Activated CD8-positive, alpha-beta T cell treated with anti-CD3 and anti-CD28 coated beads, Interleukin-2, amount 10 ng/mL, durations not matched to agents 7 days and 5 days (primary cell): ENCODE data around the gene MAPK8IP2. TPM values are rescaled to one million over a fixed set of nuclear protein-coding genes. Genes with fewer than 3 reads are reported as not detected.
A peak's percentile ranks its signal among the peaks of the same experiment; 100 is the strongest.
"Not testable (repeated sequence)": the region's sequence is repeated elsewhere in the genome, so short reads cannot be mapped to it uniquely, and the experiment has no call there.

Source experiments
- ATAC-seq: fragments of 150-1000 bp; cut with Tn5 transposase; one replicate; pipeline ENCODE4 v1.10.0; 2021; ENCODE audit warnings: moderate library complexity
- CTCF ChIA-PET: fragments of 350-600 bp; sonication (Branson Sonifier 250); formaldehyde crosslinking; loops from one replicate; lab custom pipeline; 2021; ENCODE audit warnings: antibody characterized with exemption; lab: Charles Lee
- POLR2A ChIA-PET: fragments of 350-600 bp; sonication (Branson Sonifier 250); formaldehyde crosslinking; loops from one replicate; lab custom pipeline; 2021; ENCODE audit warnings: antibody characterized with exemption; lab: Charles Lee
- DNase-seq: peaks from one replicate; pipeline ENCODE4 v3.0.0-alpha.2; 2020
- H3K27ac Mint-ChIP-seq: one replicate; pipeline ENCODE4 v1.8.0; 2021; ENCODE audit warnings: mild to moderate bottlenecking, mixed read lengths
- H3K27me3 Mint-ChIP-seq: one replicate; pipeline ENCODE4 v1.8.0; 2021; ENCODE audit warnings: low read depth, mixed read lengths
- H3K36me3 Mint-ChIP-seq: one replicate; pipeline ENCODE4 v1.8.0; 2021; ENCODE audit warnings: low read depth, mixed read lengths
- H3K4me1 Mint-ChIP-seq: one replicate; pipeline ENCODE4 v1.8.0; 2021; ENCODE audit warnings: low read depth, mixed read lengths
- H3K4me3 Mint-ChIP-seq: one replicate; pipeline ENCODE4 v1.8.0; 2021; ENCODE audit warnings: mild to moderate bottlenecking, mixed read lengths
- H3K9me3 Mint-ChIP-seq: one replicate; pipeline ENCODE4 v1.8.0; 2022; ENCODE audit warnings: mixed read lengths; ENCODE audit not compliant: insufficient read depth
- total RNA-seq, 2 experiments: library from RNA; stranded (reverse); gene quantifications; one replicate each; pipeline ENCODE4 v1.2.3, GENCODE V29; 2021

MAPK8IP2 gene
- total RNA-seq, 2 experiments from 2014 or later = 0.29 to 0.31 TPM

DNA sequence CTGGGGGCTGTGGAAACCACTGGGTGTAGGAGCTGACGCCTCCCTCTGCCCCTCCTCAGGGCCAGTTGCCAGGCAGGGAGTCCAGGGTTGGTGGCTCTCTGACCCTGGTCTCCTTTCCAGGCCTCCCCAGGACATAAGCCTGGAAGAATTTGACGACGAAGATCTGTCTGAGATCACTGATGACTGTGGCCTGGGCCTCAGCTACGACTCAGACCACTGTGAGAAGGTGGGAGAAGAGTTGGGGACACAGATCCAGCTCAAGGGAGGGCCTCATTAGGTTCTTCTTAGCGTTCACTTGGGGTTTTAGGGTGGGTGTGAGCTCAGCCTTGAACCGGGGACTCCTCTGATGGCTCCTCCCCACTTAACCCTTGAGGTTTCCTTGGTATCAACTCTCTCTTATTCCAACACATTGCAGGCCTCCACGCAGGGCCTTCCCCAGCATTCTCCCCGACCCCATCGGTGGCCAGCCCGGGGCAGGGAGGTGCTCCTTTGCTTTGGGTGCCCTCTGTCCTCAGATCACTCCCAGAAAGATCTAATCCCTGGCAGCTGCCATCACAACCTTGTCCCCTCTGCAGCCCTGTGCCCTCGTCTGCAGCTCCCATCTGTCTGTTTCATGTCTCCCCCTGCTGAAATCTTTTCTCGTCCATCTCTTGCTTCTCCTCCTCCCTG, 1.2 kb downstream of the MAPK8IP2 start:
- Mint-ChIP-seq H3K36me3 (peaks cover 1% of the 10 kb centered on the region), H3K27ac (no peak overlapping the region), H3K4me1 (peaks cover 12% of the 10 kb centered on the region), H3K9me3 (no peaks in the 10 kb centered on the region), H3K27me3 (peaks cover 40% of the 10 kb centered on the region), H3K4me3 (peak overlapping the region; percentile 59)
- CTCF ChIA-PET = no interaction called here
- ATAC-seq = no peak
- DNase-seq = no peak
- POLR2A ChIA-PET = interaction anchor here (0.8 to 0.9 kb wide), 3 partner anchors 19 to 76 kb away, joined by 3 to 4 read pairs (median 4); partner anchors contain the start of genes CHKB and SCO2

GRCh38 chr22:50602338-50602700, 1.7 kb downstream of the MAPK8IP2 start:
- H3K27me3 Mint-ChIP-seq = peaks cover 44% of the 10 kb centered on the region
- peaks cover 12% of the 10 kb centered on the region for H3K4me1 Mint-ChIP-seq
- POLR2A ChIA-PET = interaction anchor here (0.8 to 0.9 kb wide), 3 partner anchors 18 to 77 kb away, joined by 3 to 4 read pairs (median 4); partner anchors contain the start of genes CHKB and SCO2
- H3K27ac Mint-ChIP-seq = no peak overlapping the region
- peaks cover 1% of the 10 kb centered on the region for H3K36me3 Mint-ChIP-seq
- ATAC-seq = no peak
- no peak for DNase-seq
- CTCF ChIA-PET = no interaction called here
- H3K9me3 Mint-ChIP-seq = no peaks in the 10 kb centered on the region
- H3K4me3 Mint-ChIP-seq = peak overlapping the region; percentile 59

DNA sequence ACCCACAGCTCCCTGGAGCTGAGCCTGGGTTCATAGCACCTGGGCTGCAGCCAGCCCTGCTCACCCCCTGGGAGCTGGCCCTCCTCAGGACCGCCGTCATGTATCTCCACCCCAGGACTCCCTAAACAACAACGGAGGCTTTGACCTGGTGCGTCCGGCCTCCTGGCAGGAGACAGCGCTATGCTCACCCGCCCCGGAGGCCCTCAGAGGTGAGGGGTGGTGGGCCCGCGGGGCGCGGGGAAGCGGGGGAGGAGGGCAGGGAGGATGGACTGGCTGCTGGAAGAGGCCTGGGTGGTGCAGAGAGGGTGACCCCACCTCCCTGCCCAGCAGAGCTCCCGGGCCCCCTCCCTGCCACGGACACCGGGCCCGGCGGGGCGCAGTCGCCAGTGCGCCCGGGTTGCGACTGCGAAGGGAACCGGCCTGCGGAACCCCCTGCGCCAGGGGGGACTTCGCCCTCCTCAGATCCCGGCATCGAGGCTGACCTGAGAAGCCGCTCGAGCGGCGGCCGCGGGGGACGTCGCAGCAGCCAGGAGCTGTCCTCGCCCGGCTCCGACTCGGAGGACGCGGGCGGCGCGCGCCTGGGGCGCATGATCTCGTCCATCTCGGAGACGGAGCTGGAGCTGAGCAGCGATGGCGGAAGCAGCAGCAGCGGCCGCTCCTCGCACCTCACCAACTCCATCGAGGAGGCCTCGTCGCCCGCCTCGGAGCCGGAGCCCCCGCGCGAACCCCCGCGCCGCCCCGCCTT, 3.1 kb downstream of the MAPK8IP2 start:
- DNase-seq = no peak
- peaks cover 12% of the 10 kb centered on the region for H3K4me1 Mint-ChIP-seq
- peaks cover 1% of the 10 kb centered on the region for H3K36me3 Mint-ChIP-seq
- POLR2A ChIA-PET = no interaction called here
- CTCF ChIA-PET = no interaction called here
- no peaks in the 10 kb centered on the region for H3K9me3 Mint-ChIP-seq
- no peak overlapping the region for H3K4me3 Mint-ChIP-seq
- no peak for ATAC-seq
- H3K27ac Mint-ChIP-seq = no peak overlapping the region
- H3K27me3 Mint-ChIP-seq = peaks cover 45% of the 10 kb centered on the region

GRCh38 chr22:50604256-50605001, 3.8 kb downstream of the MAPK8IP2 start:
- DNase-seq (no peak), ATAC-seq (no peak)
- CTCF ChIA-PET = no interaction called here
- H3K27me3 Mint-ChIP-seq = peaks cover 43% of the 10 kb centered on the region
- POLR2A ChIA-PET = no interaction called here
- H3K4me3 Mint-ChIP-seq = no peak overlapping the region
- peaks cover 12% of the 10 kb centered on the region for H3K4me1 Mint-ChIP-seq
- no peaks in the 10 kb centered on the region for H3K9me3 Mint-ChIP-seq
- H3K36me3 Mint-ChIP-seq = peaks cover 1% of the 10 kb centered on the region
- H3K27ac Mint-ChIP-seq = no peak overlapping the region

DNA sequence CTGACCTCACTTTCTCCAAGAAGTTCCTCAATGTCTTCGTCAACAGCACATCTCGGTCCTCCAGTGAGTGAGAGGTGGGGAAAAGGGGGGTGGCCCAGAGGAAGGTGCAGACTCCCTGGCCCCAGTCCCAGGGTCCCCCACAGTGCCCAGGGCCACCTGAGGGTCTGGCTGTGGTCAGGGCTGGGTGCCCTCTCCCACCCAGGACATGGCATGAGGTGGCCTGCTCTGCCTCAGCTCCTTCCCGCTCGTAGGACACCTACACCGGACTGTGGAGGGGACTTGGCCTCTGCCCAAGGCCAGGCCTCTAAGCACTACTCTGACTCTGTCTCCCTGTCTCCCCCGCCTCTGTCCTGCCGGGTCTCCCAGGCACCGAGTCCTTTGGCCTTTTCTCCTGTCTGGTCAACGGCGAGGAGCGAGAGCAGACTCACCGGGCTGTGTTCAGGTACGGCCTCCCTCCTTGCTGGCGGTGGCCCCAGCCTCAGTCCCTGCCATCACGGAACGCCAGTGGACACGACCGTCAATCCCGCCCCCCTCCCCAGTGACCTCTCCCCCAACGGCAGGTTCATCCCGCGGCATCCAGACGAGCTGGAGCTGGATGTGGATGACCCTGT, 4.5 kb downstream of the MAPK8IP2 start:
- DNase-seq (no peak), ATAC-seq (no peak)
- ChIA-PET CTCF (interaction anchor here (1.9 kb wide), 1 partner anchor 16 kb away, joined by 11 read pairs; no protein-coding TSS in a partner anchor), POLR2A (no interaction called here)
- Mint-ChIP-seq H3K36me3 (peaks cover 1% of the 10 kb centered on the region), H3K4me1 (peaks cover 8% of the 10 kb centered on the region), H3K27ac (no peak overlapping the region), H3K27me3 (peaks cover 38% of the 10 kb centered on the region), H3K4me3 (no peak overlapping the region), H3K9me3 (no peaks in the 10 kb centered on the region)

GRCh38 chr22:50605613-50606074, 5.1 kb downstream of the MAPK8IP2 start:
- no peak overlapping the region for H3K27ac Mint-ChIP-seq
- peaks cover 38% of the 10 kb centered on the region for H3K27me3 Mint-ChIP-seq
- no peak for ATAC-seq
- no peak for DNase-seq
- peaks cover 8% of the 10 kb centered on the region for H3K4me1 Mint-ChIP-seq
- peaks cover 1% of the 10 kb centered on the region for H3K36me3 Mint-ChIP-seq
- no peaks in the 10 kb centered on the region for H3K9me3 Mint-ChIP-seq
- no peak overlapping the region for H3K4me3 Mint-ChIP-seq
- ChIA-PET CTCF (interaction anchor here (1.9 kb wide), 1 partner anchor 15 kb away, joined by 11 read pairs; no protein-coding TSS in a partner anchor), POLR2A (no interaction called here)

GRCh38 chr22:50606165-50606945, 5.8 kb downstream of the MAPK8IP2 start:
- peaks cover 37% of the 10 kb centered on the region for H3K27me3 Mint-ChIP-seq
- POLR2A ChIA-PET = no interaction called here
- CTCF ChIA-PET = interaction anchor here (1.9 kb wide), 1 partner anchor 14 kb away, joined by 11 read pairs; no protein-coding TSS in a partner anchor

DNA sequence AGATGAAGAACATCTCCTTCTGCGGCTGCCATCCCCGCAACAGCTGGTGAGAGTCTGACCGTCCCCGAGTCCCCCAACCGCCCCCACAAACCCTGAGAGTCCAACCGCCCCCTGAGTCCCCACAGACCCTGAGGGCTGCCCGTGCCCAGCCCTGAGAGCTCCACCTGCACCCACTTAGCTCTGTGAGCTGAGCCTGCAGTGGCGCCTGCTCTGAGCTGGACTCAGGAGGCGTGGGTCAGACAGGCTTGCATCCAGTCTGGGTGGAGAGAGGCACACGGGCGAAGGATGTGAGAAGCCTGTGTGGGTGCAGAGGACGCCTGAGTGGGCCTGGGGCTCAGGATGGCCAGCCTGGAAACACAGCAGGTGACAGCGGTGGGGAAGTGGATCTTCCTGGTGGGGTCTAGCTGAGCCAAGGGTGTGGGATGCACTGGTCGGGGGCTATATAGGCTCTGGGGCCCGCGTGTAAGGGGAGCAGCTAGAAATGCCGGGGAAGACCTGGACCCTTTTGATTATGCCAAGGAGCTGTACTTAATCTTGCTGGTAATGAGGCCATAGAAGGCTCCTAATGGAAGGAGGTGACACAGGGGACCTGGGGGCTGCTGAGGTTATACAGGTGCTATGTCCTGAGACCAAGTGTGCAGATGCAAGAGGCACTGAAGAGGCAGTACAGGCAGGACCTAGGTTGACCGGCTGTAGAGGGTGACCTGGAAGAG, 6.5 kb downstream of the MAPK8IP2 start:
- no peak for DNase-seq
- POLR2A ChIA-PET = no interaction called here

More at GRCh38 chr22:50606165-50606945, 5.8 kb downstream of the MAPK8IP2 start:
- Mint-ChIP-seq H3K4me1 (peaks cover 8% of the 10 kb centered on the region), H3K36me3 (peaks cover 1% of the 10 kb centered on the region), H3K9me3 (no peaks in the 10 kb centered on the region), H3K4me3 (no peak overlapping the region), H3K27ac (no peak overlapping the region)
- ATAC-seq (no peak), DNase-seq (no peak)

GRCh38 chr22:50607659-50608020, 7.0 kb downstream of the MAPK8IP2 start:
- Mint-ChIP-seq H3K27ac (peak overlapping the region; percentile 13), H3K36me3 (no peaks in the 10 kb centered on the region), H3K4me3 (no peak overlapping the region), H3K4me1 (peaks cover 4% of the 10 kb centered on the region), H3K27me3 (peaks cover 28% of the 10 kb centered on the region), H3K9me3 (no peaks in the 10 kb centered on the region)
- POLR2A ChIA-PET = no interaction called here
- CTCF ChIA-PET = no interaction called here
- ATAC-seq = no peak
- no peak for DNase-seq

More for the DNA sequence above, 6.5 kb downstream of the MAPK8IP2 start:
- no peak for ATAC-seq
- no peaks in the 10 kb centered on the region for H3K9me3 Mint-ChIP-seq
- peaks cover 29% of the 10 kb centered on the region for H3K27me3 Mint-ChIP-seq
- no peaks in the 10 kb centered on the region for H3K36me3 Mint-ChIP-seq
- no peak overlapping the region for H3K4me3 Mint-ChIP-seq
- CTCF ChIA-PET = interaction anchor here (1.9 kb wide), 1 partner anchor 14 kb away, joined by 11 read pairs; no protein-coding TSS in a partner anchor
- no peak overlapping the region for H3K27ac Mint-ChIP-seq
- H3K4me1 Mint-ChIP-seq = peaks cover 2% of the 10 kb centered on the region

GRCh38 chr22:50608058-50608840, 7.7 kb downstream of the MAPK8IP2 start:
- not testable (repeated sequence) for DNase-seq, H3K9me3 Mint-ChIP-seq, H3K4me3 Mint-ChIP-seq, ATAC-seq, H3K36me3 Mint-ChIP-seq, H3K27ac Mint-ChIP-seq, H3K4me1 Mint-ChIP-seq
- ChIA-PET POLR2A (interaction anchor here (0.6 kb wide), 2 partner anchors 258 to 663 kb away, joined by 3 read pairs; no protein-coding TSS in a partner anchor), CTCF (interaction anchor here (0.9 kb wide), 1 partner anchor 82 kb away, joined by 3 read pairs; no protein-coding TSS in a partner anchor)
- H3K27me3 Mint-ChIP-seq = peaks cover 21% of the 10 kb centered on the region
